NCI-H82 treated with DMSO at 0.1 percent for 48 hours (cell line): ENCODE data around the gene PLAC1.

Experiments used
- DNase-seq: peaks from one replicate; lab custom pipeline; 2025; ENCODE audit not compliant: unreplicated experiment; lab: John Stamatoyannopoulos, UW

The PLAC1 gene

DNA sequence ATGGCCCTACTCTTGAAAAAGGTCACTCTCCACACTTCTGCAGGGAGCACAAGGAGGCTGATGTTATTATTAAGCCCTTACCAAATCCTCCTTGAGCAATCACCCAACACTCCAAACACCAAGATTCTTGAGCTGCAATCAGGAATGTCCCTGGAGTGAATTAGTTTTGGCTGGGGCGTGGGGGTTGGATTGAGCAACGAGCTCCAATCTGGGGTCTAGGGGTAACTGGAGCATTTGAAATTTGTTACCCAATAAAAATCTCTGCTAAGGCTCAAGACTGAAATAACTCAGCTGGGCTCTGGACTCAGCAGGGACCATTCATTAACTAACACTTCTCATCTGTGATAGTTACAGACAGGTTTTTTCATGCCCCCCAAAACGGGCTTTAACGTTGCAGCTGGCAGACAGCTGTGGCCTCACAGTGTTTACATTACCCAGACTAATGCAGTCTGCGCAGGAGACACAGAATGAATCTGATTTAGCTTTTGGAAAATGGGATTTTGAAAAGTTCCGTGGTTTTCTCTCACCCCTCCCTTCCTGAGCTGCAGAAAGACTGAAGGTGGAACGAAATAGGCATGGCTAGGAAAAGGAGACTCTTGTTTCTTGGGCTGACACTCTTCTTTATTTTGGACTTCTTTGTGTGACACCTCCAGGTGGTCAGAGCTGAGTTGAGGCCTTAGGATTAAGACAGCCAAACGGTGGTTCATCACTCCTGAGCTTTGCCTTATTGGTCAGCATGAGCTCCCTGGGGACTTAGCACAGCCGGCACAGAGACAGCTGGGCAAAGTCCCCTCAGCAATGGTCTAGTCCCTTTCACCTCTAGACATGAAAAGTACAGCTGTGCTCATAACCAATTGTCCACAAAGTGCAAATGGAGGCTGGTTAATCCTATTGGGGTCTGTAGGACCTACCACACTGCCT lies 26.6 kb downstream of the PLAC1 start:
- peak; percentile 81 for DNase-seq

GRCh38 chrX:134628663-134629062 lies 29.6 kb downstream of the PLAC1 start:
- DNase-seq = no peak

DNA sequence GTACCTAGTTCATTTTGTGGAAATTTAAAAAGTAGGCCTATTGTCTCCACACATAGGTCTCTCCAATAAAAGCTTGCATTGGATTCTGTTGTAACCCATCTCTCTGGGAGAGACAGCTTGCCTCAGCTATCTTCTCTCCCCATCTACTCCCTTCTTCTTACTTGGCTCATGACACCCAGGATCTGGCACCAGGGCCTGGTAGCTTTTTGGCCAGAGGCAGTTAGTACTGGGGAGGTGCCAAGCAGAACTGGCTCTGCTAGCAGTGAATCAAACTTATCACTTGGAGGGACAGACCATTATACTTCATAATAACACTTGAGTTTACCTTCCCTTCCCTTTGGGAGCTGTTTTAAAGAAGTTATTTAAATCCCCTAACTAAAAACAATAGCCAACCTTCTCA lies 31.8 kb downstream of the PLAC1 start:
- DNase-seq = no peak

- no peak for DNase-seq
Measured at GRCh38 chrX:134625315-134625718, 33.0 kb downstream of the PLAC1 start.

DNA sequence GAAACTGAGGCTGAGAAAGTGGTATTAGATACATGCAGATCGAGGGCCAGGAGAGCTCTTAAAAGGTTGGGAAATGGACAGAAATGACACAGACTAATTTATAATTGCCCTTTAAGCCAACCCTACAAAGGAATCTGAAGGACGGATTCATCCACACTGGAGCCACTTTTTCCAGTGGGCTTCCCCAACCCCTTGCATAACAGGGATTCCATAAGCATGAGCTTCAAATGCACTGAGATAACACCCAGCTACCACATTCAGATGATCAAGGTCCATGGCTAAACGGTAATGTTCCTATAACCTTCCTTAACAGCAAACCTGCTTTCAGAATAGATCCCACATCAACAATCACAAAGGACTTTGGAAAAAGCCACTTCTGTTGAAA lies 34.2 kb downstream of the PLAC1 start:
- no peak for DNase-seq

GRCh38 chrX:134623293-134624045 lies 34.8 kb downstream of the PLAC1 start:
- no peak for DNase-seq

DNA sequence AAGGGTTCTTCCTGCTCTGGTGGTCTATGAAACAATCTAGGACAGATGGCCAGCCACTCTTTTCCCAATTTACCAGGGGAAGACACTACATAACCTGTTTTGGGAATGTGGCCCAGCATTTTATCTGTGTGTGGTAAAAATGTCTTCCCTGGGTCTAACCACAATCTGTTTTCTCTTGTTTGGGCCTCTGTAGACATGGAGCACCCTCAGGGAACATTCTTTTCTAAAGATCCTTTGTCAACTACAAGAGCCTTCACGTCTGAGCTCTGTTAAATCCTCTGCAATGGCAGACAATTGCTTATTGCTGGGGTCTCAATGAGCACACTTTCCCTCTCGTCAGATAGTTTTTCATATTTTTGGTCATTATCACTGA lies 35.5 kb downstream of the PLAC1 start:
- no peak for DNase-seq

GRCh38 chrX:134622056-134622812 lies 36.0 kb downstream of the PLAC1 start:
- no peak for DNase-seq

DNA sequence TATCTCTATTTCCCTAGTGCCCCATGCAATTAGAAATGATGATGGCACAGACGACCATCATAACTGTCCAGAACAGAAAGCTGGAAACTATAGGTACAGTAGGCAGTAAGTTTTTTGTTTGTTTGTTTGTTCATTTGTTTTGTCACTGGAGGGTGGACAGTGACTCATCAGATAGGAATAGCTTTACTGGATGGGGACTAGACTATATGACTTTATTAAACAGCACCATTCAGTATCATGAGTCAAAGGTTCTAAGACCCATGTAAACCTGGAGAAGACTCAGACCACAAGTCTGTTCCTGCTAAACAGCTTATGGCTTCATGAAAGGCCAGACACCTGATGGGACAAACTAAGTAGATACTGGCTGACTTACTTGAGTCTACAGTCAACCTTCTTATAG lies 38.4 kb downstream of the PLAC1 start:
- no peak for DNase-seq

GRCh38 chrX:134613396-134613795 lies 44.9 kb downstream of the PLAC1 start:
- no peak for DNase-seq

- DNase-seq = no peak
Measured at GRCh38 chrX:134608153-134608552, 50.1 kb downstream of the PLAC1 start.

DNA sequence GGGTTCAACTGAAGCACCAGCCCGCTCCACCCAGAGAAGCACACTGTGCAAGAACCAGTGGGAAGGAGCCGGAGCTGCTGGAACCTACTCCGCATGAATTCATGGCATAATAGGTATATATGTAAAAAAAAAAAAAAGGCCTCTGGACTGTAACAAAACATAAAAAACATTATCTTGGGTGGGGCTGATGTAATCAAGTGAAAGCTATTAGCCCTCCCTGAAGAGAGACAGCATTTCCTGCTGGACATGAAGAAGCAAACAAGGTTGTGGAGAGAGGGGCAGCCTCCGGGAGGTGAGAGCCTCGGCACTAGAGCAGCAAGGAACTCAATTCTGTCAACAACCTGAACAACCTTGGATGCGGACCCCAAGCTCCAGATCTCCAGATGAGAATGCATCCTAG lies 50.7 kb downstream of the PLAC1 start:
- no peak for DNase-seq

DNA sequence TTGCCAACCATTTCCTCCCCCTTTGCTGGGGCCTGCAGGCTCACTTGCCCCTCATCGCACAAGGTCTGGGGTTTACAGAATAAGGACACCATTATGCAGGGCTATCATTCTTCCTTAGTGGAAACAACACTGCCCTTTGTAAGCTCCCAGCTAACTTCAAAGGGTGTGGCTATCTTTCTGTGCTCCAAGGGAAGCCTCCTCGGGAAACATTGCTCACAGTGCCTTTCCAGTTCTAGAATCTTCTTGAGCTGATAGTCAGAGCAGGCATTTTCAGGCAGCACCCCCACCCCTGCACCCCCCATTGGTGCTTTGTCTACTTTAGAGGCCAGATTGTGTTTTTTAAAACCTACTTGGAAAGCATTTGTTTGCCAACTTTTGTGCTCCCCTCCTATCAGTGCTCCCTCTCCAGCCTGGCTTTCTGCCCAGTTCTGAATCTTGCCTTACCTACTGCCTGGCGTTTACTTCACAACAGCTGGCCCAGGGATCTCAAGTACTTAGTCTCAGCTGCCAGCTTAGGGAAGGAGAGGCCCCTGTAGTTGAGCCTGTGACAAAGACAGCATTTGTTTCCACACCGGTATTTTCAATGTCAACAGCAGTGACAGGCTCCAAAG lies 53.5 kb downstream of the PLAC1 start:
- peak; percentile 96 for DNase-seq

- DNase-seq = no peak
Measured at GRCh38 chrX:134603806-134604700, 54.2 kb downstream of the PLAC1 start.

DNA sequence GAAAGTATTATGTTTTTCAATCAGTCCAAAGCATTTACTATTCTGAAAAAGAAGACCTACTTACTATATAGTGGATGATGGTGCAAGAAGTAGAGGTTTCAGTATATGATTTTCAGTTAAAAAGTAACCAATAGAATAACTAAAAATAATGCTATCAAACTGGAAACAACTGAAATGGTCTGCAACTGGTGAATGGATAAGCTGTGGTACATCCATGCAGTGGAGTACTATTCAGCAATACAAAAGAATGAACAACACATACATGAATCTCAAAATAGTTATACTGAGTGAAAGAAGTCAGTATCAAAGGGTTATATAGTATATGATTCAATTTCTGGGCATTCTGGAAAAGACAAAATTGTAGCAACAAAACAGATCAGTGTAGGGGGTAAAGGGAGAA lies 55.9 kb downstream of the PLAC1 start:
- no peak for DNase-seq

DNA sequence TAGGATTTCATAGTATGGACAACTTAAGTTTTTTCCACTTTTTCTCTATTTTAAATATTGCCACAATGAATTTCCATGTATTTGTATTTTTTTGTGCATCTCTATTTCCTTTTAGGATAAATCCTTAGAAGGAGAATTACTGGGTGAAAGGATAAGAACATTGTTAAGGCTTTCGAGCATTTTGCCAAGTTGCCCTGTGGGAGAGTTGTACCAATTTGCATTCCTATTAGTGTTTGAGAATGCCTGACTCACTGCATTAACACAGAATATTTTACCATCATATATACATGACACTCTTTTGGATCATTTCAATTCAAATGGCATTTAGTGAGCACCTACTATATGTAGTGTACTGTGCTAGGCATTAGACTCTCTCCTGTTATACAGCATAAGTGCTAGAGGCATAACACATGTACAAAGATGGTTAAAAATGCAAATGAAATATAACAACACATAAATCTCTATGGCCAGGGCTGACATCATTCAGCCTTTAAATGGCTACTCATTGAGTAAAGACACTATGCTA lies 57.0 kb downstream of the PLAC1 start:
- no peak for DNase-seq

GRCh38 chrX:134600714-134601113 lies 57.6 kb downstream of the PLAC1 start:
- no peak for DNase-seq

- no peak for DNase-seq
Measured at GRCh38 chrX:134599184-134599914, 58.9 kb downstream of the PLAC1 start.

DNA sequence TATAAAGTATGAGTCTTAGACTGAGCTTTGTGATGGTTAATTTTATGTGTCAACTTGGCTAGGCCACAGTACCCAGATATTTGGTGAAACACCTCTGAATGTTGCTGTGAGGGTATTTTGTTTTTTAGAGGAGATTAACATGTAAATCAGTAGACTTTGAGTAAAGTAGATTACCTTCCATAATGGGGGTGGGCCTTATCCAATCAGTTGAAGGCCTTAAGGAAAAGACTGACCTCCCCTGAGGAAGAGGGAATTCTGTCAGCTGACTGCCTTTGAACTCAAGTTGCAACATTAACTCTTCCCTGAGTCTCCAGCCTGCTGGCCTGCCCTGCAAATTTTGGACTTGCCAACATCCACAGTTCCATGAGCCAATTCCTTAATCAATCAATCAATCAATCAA lies 66.0 kb downstream of the PLAC1 start:
- no peak for DNase-seq
